SK-N-SH treated with all-trans-retinoic acid at 6 μM for 48 hours (cell line): ENCODE measurements around the gene NDUFV3.
"Not testable (repeated sequence)": the region's sequence is repeated elsewhere in the genome, so short reads cannot be mapped to it uniquely, and the experiment has no call there.

Experiments
- CREB5 ChIP-seq: fragments of 250-450 bp; sonication (Bioruptor Pico); IDR thresholded peaks from 2 replicates; pipeline ENCODE4 v1.5.1; 2020; ENCODE audit warnings: low read depth, mild to moderate bottlenecking, moderate library complexity
- ESRRG ChIP-seq: fragments of 250-450 bp; sonication (Bioruptor Pico); IDR thresholded peaks from 2 replicates; pipeline ENCODE4 v1.6.1; 2021; ENCODE audit warnings: mild to moderate bottlenecking
- GLIS3 ChIP-seq: fragments of 250-450 bp; sonication (Bioruptor Pico); IDR thresholded peaks from 2 replicates; pipeline ENCODE4 v1.5.0; 2020; ENCODE audit warnings: mild to moderate bottlenecking, moderate library complexity
- PATZ1 ChIP-seq: fragments of 250-450 bp; sonication (Bioruptor Pico); IDR thresholded peaks from 2 replicates; pipeline ENCODE4 v1.8.0; 2020; ENCODE audit warnings: mild to moderate bottlenecking, moderate library complexity, borderline replicate concordance
- POU6F1 ChIP-seq: fragments of 250-450 bp; sonication (Bioruptor Pico); IDR thresholded peaks from 2 replicates; pipeline ENCODE4 v1.8.0; 2021; ENCODE audit warnings: low read depth, mild to moderate bottlenecking, moderate library complexity, borderline replicate concordance
- ZFP3 ChIP-seq: fragments of 250-450 bp; sonication (Bioruptor Pico); IDR thresholded peaks from 2 replicates; pipeline ENCODE4 v1.5.0; 2020; ENCODE audit warnings: mild to moderate bottlenecking, moderate library complexity
- ZFP30 ChIP-seq: fragments of 450-650 bp; formaldehyde crosslinking; IDR thresholded peaks from 2 replicates; pipeline ENCODE4 v1.5.0; 2022; ENCODE audit warnings: mild to moderate bottlenecking, moderate library complexity
- ZNF565 ChIP-seq: fragments of 450-650 bp; formaldehyde crosslinking; conservative IDR thresholded peaks from 2 replicates; pipeline ENCODE4 v1.5.0; 2020; ENCODE audit warnings: low read depth, mild to moderate bottlenecking, moderate library complexity
- ZNF8 ChIP-seq: fragments of 450-650 bp; formaldehyde crosslinking; IDR thresholded peaks from 2 replicates; pipeline ENCODE4 v1.5.0; 2020; ENCODE audit warnings: mild to moderate bottlenecking, moderate library complexity

- not testable (repeated sequence) for TF ChIP-seq GLIS3; PATZ1 (CRISPR knock-in tag); ZFP30; ZNF565 (CRISPR knock-in tag); ZFP3; CREB5 (CRISPR knock-in tag); ESRRG (CRISPR knock-in tag); ZNF8 (CRISPR knock-in tag); POU6F1 (CRISPR knock-in tag)
These were observed 18.8 kb downstream of the NDUFV3 start for GRCh38 chr21:42911920-42912319.
